ENCODE data around the gene M1AP. TPM values are rescaled to one million over a fixed set of nuclear protein-coding genes. Genes with fewer than 3 reads are reported as not detected.
A peak's percentile ranks its signal among the peaks of the same experiment; 100 is the strongest.

Gene M1AP
- total RNA-seq, 1 donor, result 0.31 TPM

GRCh38 chr2:74540291-74540690 is 107.8 kb downstream of the M1AP start:
- Histone ChIP-seq H3K4me3 (ENCODE audit: low read length) (no peak overlapping the region), H3K27me3 (ENCODE audit: insufficient read depth, low read length) (no peaks in the 10 kb centered on the region), H3K9me3 (ENCODE audit: low read depth, low read length) (no peaks in the 10 kb centered on the region), H3K4me1 (ENCODE audit: insufficient read depth, low read length) (peaks cover 11% of the 10 kb centered on the region)

DNA sequence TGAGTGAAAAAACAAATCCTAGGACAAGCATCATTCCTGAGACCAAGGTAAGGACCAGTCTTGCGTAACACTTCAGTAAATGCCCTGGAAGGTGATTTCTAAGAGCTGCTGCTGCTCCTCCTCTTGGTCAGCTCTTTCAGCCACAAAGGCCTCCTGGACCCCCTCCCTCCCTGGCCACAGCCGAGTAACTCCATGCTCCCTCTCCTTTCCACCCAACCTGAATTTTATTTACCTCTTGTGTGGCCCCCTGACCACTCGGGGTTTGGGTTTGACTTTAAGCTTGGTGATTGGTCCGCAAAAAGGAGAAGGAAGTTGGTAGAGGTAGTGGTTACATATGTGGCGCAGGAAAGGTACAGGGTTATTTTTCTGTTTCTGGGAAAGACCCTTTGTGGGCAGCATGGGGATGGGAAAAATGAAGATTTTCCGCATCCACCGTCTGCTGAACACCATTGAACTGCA is 109.2 kb downstream of the M1AP start:
- Histone ChIP-seq H3K4me3 (ENCODE audit: low read length) (no peak overlapping the region), H3K9me3 (ENCODE audit: low read depth, low read length) (no peaks in the 10 kb centered on the region), H3K4me1 (ENCODE audit: insufficient read depth, low read length) (peaks cover 11% of the 10 kb centered on the region), H3K27me3 (ENCODE audit: insufficient read depth, low read length) (no peaks in the 10 kb centered on the region)

- H3K9me3 ChIP-seq (ENCODE audit: low read depth, low read length), result no peaks in the 10 kb centered on the region
- no peaks in the 10 kb centered on the region for H3K27me3 ChIP-seq (ENCODE audit: insufficient read depth, low read length)
- H3K4me1 ChIP-seq (ENCODE audit: insufficient read depth, low read length), result peaks cover 11% of the 10 kb centered on the region
- no peak overlapping the region for H3K4me3 ChIP-seq (ENCODE audit: low read length)
Measured at GRCh38 chr2:74537140-74537539, 111.0 kb downstream of the M1AP start.

DNA sequence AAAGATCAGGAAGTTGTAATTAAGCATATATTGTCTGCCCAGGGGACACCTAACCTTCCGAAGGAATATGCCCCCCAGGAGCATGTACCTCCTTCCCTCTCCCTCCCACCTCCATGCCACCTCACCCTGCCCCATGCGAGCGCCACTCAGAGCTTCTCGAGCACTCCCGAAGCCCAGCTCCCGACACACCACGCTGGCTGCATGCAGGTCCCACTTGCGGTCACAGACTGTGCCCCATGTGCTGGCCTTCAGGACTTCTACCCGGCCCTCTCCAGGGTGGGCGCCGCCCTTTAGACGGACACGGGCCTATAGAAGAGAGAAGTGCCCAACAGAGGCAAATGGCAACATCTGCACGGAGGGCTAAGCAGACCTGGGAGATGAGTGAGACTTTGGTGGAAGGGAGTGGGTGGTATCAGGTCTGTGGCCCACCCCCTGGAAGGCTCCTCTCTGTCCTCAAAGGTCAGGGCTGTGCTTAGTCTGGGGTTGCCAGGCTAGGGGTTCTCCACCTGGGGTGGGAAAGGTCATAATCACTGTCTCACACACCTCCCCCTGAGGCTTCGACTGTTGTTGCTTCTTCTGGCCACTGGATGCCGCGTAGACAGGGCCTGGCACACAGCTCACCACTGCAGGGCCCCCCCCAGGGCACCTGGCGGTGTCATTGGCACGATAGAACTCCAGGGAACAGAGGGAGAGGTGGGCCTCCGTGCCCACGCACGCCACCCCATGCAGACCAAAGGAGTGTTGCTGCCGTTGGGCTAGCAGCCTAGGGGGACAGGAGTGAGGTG is 111.8 kb downstream of the M1AP start:
- no peak overlapping the region for H3K4me3 ChIP-seq (ENCODE audit: low read length)
- peaks cover 16% of the 10 kb centered on the region for H3K4me1 ChIP-seq (ENCODE audit: insufficient read depth, low read length)
- no peaks in the 10 kb centered on the region for H3K27me3 ChIP-seq (ENCODE audit: insufficient read depth, low read length)
- no peaks in the 10 kb centered on the region for H3K9me3 ChIP-seq (ENCODE audit: low read depth, low read length)

DNA sequence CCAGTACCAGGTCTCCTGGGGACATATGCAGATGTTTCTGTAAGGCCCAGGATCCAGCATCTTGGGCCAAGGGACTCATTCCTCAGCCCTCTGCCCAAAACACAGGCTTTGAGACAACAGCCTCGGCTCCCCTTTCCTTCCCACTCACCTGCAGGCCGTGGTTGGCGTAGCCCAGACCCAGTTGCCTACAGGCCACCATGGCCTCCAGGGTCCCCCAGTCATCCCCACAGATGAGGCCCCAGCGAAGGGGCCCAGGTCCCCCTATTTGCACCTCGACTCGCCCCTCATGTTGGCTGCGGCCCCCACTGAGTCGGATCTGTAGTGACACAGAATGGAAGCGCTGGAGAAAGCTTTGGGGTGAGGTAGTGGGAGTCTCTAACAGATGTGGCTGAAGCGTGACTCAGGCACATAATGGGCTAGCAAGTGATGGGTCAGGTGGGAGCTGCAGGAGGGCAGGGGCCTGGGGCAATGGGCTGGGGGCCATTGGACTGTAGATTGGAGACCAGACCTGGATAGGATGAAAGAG is 112.6 kb downstream of the M1AP start:
- H3K4me1 ChIP-seq (ENCODE audit: insufficient read depth, low read length), result peaks cover 24% of the 10 kb centered on the region
- no peaks in the 10 kb centered on the region for H3K27me3 ChIP-seq (ENCODE audit: insufficient read depth, low read length)
- H3K4me3 ChIP-seq (ENCODE audit: low read length), result no peak overlapping the region
- H3K9me3 ChIP-seq (ENCODE audit: low read depth, low read length), result no peaks in the 10 kb centered on the region

GRCh38 chr2:74534411-74534810 is 113.7 kb downstream of the M1AP start:
- Histone ChIP-seq H3K9me3 (ENCODE audit: low read depth, low read length) (no peaks in the 10 kb centered on the region), H3K4me1 (ENCODE audit: insufficient read depth, low read length) (peaks cover 24% of the 10 kb centered on the region), H3K4me3 (ENCODE audit: low read length) (no peak overlapping the region), H3K27me3 (ENCODE audit: insufficient read depth, low read length) (no peaks in the 10 kb centered on the region)

- no peaks in the 10 kb centered on the region for H3K9me3 ChIP-seq (ENCODE audit: low read depth, low read length)
- H3K4me1 ChIP-seq (ENCODE audit: insufficient read depth, low read length), result peaks cover 23% of the 10 kb centered on the region
Measured at GRCh38 chr2:74533464-74533863, 114.7 kb downstream of the M1AP start.

DNA sequence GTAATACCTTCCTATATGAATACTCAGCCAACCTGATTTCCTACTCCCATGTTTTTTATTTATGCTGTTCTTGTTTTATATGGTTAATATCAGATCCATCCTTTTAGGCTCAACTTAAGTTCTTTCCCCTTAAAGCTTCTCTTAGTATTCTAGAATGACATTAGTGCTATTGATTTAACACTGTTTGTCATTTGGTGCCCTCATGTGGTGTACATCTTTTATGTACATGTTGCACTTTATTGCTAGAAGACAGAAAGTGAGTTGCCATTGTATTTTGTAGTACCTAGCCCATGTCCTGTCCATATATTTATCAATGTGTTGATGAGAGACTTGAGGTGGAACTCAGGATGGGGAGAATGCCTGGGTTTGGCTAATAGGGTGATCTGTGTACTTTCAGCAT is 115.9 kb downstream of the M1AP start:
- Histone ChIP-seq H3K4me3 (ENCODE audit: low read length) (no peak overlapping the region), H3K4me1 (ENCODE audit: insufficient read depth, low read length) (peaks cover 30% of the 10 kb centered on the region), H3K9me3 (ENCODE audit: low read depth, low read length) (no peaks in the 10 kb centered on the region), H3K27me3 (ENCODE audit: insufficient read depth, low read length) (no peaks in the 10 kb centered on the region)

More at GRCh38 chr2:74533464-74533863, 114.7 kb downstream of the M1AP start:
- Histone ChIP-seq H3K27me3 (ENCODE audit: insufficient read depth, low read length) (no peaks in the 10 kb centered on the region), H3K4me3 (ENCODE audit: low read length) (no peak overlapping the region)

DNA sequence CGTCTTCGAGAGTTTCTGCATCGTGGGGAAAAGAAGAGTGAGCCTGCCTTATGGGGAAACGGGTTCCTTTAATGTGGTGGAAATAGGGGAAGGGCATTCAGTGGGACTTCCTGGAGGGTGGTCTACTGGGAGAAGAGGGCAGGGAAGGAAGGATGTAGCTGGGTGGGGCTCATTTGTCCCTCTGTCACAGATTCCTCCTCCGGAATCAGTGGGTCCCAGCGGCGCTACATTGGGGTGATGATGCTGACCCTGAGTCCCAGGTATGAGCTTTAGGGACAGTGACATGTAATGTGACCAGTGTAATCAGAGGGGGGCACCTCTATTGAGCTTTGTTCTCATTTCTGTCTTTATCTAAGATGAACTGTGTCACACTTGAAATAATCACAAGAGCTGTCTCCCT is 116.5 kb downstream of the M1AP start:
- no peak overlapping the region for H3K4me3 ChIP-seq (ENCODE audit: low read length)
- peaks cover 30% of the 10 kb centered on the region for H3K4me1 ChIP-seq (ENCODE audit: insufficient read depth, low read length)
- H3K9me3 ChIP-seq (ENCODE audit: low read depth, low read length), result no peaks in the 10 kb centered on the region
- no peaks in the 10 kb centered on the region for H3K27me3 ChIP-seq (ENCODE audit: insufficient read depth, low read length)

GRCh38 chr2:74530239-74531187 is 117.6 kb downstream of the M1AP start:
- Histone ChIP-seq H3K4me3 (ENCODE audit: low read length) (peak overlapping the region; percentile 76), H3K4me1 (ENCODE audit: insufficient read depth, low read length) (peaks cover 30% of the 10 kb centered on the region), H3K9me3 (ENCODE audit: low read depth, low read length) (no peaks in the 10 kb centered on the region), H3K27me3 (ENCODE audit: insufficient read depth, low read length) (no peaks in the 10 kb centered on the region)

DNA sequence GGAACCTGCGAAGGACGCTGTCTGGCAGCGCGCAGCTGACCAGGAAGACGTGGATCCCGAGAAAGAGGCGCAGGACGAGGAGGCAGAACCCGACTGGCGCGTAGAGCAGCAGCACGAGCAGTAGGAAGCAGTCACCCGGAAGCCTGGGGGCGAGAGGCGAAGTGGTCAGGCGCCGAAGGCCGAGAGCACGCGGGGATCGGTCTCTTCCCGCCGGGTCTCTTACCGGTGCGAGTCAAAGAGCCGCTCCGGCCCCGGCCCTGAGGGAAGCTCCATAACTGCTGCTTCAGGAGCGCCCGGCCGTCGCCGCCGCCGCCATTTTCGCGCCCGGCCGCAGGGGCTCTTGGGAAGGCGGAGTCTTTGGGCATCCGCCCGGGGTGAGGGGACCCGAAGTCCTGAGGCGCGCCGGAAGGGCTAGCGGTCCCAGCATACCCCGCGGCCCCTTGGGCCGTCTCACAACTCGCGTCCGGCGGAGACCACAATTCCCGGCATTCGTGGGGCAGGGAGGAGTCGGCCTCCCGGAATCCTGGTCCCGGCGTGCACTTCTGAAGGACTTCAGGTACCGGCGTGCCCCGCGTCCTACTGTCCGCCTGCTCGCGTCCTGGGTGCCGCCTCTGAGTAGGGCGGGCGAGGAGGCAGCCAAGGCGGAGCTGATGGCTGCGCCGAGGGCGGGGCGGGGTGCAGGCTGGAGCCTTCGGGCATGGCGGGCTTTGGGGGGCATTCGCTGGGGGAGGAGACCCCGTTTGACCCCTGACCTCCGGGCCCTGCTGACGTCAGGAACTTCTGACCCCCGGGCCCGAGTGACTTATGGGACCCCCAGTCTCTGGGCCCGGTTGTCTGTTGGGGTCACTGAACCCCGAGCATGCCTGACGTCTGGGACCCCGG is 118.5 kb downstream of the M1AP start, which contains the start of the genes AUP1 and HTRA2:
Gene AUP1, minus strand, starts transcription at position 350 of the 882 bp plus-strand sequence. Its CDS starts 77 bp downstream, at position 273.
Gene HTRA2, plus strand, starts transcription at position 577 of the 882 bp plus-strand sequence. Its CDS starts 74 bp downstream, at position 651.
- Histone ChIP-seq H3K27me3 (ENCODE audit: insufficient read depth, low read length) (no peaks in the 10 kb centered on the region), H3K9me3 (ENCODE audit: low read depth, low read length) (no peaks in the 10 kb centered on the region), H3K4me3 (ENCODE audit: low read length) (peak within 1 kb of the TSS; percentile 76), H3K4me1 (ENCODE audit: insufficient read depth, low read length) (peaks cover 30% of the 10 kb centered on the region)

GRCh38 chr2:74528600-74529356 is 119.4 kb downstream of the M1AP start:
- H3K4me3 ChIP-seq (ENCODE audit: low read length), result peak overlapping the region; percentile 76
- peaks cover 30% of the 10 kb centered on the region for H3K4me1 ChIP-seq (ENCODE audit: insufficient read depth, low read length)
- H3K9me3 ChIP-seq (ENCODE audit: low read depth, low read length), result no peaks in the 10 kb centered on the region
- H3K27me3 ChIP-seq (ENCODE audit: insufficient read depth, low read length), result no peaks in the 10 kb centered on the region

DNA sequence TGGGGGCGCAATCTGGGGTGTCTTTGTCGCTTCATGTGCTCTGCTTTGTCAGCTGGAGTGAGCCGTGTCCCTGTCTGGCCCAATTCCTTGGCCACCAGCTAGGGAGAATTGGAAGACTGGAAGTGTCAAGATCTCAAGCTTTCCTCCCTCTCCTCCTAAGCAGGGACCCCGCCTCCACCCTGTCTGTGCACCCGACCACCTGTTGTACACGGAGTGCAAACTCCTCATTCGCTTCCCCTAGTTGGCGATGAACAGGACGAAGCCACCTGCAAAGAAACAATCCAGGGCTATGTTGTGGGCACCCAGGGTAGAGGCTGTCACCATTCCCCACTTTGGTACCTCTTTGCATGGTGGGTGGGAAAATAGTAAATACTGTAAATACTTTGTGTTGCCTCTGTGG is 120.4 kb downstream of the M1AP start:
- Histone ChIP-seq H3K9me3 (ENCODE audit: low read depth, low read length) (no peaks in the 10 kb centered on the region), H3K4me1 (ENCODE audit: insufficient read depth, low read length) (peaks cover 30% of the 10 kb centered on the region), H3K27me3 (ENCODE audit: insufficient read depth, low read length) (no peaks in the 10 kb centered on the region), H3K4me3 (ENCODE audit: low read length) (no peak overlapping the region)

Measured in mononuclear cell (primary cell).